GM20431 (cell line): ENCODE measurements around the gene SRSF6.
"Not testable (repeated sequence)": the region's sequence is repeated elsewhere in the genome, so short reads cannot be mapped to it uniquely, and the experiment has no call there.

Source experiments
- in situ Hi-C: fragments of 300-500 bp; cut with MseI, MboI; formaldehyde crosslinking; loops from one replicate; pipeline ENCODE4 v1.15.0; 2020; ENCODE audit warnings: low sequenced_read_pairs; ENCODE audit not compliant: unreplicated experiment

Gene SRSF6

DNA sequence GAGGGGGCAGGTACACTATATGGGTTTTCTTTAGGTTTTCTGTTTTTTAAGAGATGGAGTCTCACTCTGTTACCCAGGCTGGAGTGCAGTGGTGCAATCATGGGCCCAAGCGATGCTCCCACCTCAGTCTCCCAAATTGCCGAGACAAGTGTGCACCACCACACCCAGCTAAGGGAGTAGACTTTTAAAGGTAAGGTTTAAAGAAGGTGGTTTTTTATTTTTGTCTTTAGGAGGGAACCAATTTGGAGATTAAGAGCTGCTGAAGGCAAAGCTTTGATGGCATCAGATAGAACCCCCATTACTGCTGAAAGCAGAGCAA is 7.9 kb downstream of the SRSF6 start:
- in situ Hi-C loops: no loop called here

DNA sequence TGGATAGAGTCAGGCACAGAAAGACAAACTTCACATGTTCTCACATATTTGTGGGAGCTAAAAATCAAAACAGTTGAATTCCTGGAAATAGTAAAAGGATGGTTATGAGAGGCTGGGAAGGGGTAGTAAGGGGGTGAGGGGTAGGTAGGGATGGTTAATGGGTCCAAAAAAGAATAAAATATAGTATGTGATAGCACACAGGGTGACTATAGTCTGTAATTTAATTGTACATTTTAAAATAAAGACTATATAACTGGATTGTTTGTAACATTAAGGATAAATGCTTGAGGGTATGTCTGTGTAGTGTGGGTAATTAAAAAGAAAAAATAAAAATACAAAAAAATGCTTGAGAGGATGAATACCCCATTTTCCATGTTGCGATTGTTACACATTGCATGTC is 9.9 kb downstream of the SRSF6 start:
- in situ Hi-C loops: no loop called here

DNA sequence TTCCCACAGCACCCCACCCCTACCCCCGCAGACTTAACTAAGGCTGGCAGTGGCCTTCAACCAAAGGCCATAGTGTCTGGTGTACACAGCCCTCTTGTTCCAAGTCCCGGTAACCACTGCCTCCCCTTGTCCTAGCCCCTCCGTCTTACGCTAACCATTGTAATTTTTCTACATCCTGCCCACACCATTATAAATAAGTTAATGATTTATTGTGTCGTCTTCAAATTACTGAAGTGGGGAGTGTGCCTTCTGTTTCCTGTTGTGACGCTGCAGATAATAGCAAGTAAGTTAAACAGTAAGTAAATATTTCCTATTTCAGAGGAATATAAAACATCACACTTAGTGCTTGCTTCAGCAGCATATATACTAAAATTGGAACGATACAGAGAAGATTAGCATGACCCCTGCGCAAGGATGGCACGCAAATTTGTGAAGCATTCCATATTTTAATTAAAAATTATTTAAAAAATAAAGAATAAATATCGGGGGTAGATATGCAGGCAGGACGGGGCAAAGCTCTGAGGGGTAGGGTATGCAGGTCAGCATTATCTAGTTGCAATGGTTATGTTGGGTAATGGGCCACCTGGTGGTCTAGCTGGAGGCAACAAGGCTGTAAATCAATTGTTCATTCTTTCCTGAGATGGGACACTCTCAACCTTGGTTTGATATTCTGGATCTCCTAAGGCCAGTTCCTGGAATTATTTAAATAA is 15.1 kb downstream of the SRSF6 start:
- in situ Hi-C loops: no loop called here

DNA sequence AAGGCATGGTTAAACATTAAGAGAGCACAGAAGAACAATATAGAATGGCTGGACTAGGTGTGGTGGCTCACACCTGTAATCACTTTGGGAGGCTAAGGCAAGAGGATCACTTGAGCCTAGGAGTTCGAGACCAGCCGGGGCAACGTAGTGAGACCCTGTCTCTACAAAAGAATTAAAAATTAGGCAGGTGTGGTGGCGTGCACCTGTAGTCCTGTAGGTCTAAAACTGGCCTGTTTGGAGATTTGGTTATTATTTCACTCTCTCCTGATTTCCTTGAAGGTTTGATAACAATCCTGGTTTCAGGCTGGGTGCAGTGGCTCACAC is 15.6 kb downstream of the SRSF6 start:
- in situ Hi-C loops: no loop called here

DNA sequence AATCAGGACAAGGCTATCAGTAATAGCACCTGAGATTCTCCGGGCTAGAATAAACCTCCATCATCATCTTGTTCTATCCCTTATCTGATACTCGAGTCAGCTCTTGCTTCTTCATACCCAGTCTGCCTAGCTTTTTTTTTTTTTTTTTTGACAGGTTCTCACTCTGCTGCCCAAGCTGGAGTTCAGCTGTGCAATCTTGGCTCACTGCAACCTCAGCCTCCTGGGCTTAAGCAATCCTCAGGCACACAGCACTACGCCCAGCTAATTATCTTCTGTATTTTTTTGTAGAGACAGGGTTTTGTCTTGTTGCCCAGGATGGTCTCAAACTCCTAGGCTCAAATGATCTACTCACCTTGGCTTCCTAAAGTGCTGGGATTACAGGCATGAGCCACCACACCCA is 19.5 kb downstream of the SRSF6 start:
- in situ Hi-C loops: no loop called here

DNA sequence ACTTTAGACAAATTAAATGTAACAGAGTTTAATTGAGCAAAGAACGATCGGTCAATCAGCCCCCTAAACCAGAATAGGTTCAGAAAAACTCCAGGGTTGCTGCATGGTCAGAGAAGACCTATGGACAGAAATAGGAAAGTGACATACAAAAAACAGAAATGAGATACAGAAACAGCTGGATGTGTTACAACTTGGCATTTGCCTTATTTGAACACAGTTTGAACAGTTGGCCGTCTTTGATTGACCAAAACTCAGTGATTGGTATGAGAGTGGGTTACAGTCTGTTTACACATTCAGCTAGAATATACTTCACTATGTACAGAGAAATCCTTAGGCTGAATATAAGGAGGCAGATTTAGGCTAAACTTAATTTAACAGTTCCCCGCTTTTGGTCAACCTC is 19.9 kb downstream of the SRSF6 start:
- in situ Hi-C loops: no loop called here

DNA sequence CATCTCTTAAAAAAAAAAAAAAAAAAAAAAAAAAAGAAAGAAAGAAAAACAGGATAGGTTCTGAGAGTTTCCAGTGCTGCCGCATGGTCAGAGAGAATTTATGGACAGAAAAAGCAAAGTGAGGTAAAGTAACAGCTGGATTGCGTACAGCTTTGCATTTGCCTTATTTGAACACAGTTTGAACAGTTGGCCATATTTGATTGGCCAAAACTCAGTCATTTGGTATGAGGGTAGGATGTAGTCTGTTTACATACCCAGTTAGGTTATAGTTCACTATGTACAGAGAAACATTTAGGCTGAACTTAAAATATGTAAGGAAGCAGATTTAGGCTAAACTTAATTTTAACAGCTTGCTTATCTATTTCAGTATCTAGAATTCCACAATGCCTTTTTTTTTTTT is 32.3 kb downstream of the SRSF6 start:
- in situ Hi-C loops: no loop called here

DNA sequence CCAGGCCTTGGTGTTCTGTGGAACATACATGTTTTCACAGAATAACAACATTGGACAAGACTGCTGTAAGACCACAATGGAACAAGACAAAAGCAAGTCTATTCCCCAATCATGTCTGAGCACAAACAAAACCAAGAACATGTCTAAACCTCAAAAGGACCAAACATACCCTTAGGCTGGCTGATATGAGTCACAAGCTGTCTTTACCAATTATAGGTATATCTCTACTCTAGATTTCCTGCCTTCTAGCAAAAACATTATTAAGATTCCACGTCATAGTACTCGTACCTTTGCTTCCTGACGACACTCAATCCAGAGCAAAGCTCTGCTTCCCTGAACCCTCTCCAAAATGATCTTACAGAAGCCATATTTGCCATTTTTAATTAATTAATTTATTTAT is 34.4 kb downstream of the SRSF6 start:
- in situ Hi-C loops: no loop called here

DNA sequence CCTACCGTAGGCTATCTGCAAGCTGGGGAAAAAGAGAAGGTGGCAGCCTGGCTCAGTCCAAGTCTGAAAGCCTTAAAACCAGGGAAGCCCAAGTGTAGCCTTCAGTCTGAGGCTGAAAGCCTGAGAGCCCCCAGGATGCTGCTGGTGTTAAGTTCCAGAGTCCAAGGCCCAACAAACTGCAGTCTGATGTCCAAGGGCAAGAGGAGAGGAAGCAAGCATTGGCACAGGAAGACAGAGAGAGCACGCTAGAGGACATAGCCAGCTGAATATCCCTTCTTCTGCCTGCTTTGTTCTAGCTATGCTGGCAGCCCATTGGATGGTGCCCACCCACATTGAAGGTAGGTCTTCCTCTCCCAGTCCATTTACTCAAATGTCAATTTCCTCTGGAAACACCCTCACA is 37.7 kb downstream of the SRSF6 start:
- in situ Hi-C loops: no loop called here

DNA sequence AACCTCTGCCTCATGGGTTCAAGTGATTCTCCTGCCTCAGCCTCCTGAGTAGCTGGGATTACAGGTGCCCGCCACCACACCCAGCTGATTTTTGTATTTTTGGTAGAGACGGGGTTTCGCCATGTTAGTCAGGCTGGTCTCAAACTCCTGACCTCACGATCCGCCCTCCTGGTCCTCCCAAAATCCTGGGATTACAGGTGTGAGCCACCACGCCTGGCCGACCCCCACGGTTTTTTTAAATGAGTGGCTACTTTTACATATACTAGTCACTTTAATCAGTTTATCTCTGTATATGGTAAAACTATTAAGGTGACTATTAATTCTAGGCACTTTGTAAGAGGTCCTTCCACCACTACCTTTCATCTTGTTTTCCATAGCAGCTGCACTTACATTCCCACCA is 44.3 kb downstream of the SRSF6 start:
- in situ Hi-C loops: not testable (repeated sequence)

DNA sequence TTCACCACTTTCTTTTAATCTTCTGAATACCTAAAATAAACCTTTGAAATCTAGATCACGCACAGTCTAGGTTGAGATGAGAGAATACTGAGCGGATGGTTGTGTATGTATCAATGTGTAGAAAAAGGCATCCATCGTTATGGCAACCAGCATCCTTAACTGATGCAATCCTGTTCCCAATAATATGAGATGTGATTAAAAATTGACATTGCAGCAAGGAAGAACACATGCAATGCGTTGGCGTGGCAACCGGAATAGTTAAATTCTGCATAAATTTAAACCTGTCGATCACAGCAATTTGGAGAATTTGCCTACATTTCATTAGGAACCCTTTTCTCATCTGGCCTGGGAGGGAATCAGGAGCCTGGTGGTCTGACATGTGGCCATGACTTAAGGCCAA is 48.5 kb downstream of the SRSF6 start:
- in situ Hi-C loops: no loop called here

DNA sequence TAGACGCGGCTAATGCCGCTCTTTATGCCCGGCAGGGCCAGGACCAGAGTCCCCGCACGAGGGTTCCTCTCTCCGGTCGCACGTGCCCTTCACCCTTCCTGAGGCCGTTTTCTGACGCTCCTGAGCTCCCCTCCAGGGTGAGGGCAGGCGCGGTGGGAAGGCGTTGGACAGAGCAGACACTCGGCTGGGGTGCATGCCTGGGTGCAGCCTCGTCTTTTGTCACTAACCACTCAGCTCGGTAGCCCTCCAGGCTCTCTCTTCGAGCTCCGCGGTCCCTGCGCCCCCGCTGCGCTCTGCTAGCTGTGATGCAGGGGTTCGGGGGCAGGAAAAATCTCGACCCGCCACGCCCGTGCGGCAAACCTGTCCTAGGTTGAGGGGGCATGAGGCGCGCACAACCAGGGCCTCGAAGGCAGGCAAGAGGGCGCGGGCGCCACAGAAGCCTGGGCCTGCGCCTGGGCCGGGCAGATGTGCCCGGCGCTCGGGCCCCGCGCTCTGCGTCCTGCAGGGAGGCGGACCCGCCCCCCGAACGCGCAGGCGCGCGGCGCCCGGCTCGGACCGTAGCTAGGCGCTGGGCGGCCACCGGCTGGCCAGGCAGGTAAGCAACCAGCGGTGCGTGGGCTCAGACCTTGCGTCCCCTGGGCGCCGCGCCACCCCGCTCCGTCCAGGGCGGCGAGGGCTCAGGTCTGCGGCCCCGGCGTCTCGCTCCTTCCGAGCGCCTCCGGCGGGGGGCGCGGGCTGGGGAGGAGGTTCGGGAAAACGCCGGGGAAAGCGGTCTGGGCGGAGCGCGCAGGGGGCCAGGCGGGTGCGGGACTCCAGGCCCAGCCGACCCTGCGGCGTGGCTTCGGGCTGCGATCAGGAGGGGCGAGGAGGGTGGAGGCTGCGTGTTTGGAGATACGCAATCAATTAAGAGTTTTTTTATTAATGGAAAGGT is 49.7 kb downstream of the SRSF6 start, which contains the start of gene L3MBTL1:
Gene L3MBTL1 (plus strand): TSS at position 548 of the 931 bp plus-strand sequence. CDS start 5,807 bp downstream, outside the sequence.
- in situ Hi-C loops: no loop called here

DNA sequence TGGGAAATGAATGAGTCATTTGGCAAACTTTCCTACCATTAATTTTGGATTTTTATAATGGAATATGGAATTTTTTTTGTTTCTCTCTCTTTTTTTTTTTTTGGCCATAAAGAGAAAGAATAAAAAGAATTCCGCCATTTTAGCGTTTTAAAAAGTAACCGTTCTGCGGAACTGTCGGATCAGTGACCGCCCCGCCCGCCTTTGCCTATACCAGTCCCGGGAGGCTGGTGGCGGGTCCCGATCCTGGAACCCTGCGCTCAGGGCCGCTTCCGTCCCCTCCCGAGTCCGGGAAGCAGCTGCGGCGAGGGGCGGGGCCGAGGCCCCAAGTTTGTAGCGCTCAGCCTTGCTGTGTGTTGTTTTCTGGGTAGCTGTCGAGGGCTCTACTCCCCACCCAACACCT is 50.4 kb downstream of the SRSF6 start:
- in situ Hi-C loops: no loop called here

DNA sequence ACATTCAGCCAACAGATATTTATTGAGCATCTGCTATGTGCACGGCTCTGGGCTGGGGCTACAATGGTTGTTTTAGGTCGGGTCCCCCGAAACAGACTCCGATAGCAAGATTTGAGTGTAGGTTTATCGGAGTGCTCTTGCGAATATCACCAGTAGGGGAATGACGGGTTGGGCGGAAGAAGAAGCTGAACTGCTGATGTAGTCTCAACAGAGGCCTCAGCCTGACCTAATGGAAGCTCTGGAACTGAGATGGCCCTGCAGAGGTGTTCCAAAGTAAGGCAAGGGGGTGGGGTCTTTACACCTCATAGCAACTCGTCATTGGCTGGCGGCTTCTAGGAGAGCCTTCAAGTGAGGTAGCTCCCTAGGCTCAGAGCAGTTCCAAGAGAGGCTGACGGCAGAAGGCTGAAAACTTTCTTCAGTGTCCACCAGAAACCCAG is 50.9 kb downstream of the SRSF6 start:
- in situ Hi-C loops: no loop called here

DNA sequence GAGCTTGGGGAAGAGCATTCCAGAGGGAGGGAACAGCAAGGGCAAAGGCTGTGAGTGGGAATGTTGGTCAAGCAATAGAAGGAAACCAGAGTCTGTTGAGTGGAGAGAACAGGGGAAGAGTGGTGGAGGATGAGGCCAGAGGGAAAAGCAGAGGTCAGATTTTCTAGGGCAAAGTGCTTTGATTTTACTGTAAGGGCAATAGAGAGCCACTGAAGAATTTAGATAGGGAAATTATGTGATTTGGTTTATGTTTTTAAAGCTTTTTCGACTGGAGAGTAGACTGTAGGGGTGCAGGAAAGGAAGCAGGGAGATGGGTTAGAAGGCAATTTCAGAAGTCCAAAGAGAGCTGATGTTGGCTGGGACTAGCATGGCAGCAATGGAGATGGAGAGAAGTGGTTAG is 54.2 kb downstream of the SRSF6 start:
- in situ Hi-C loops: no loop called here

DNA sequence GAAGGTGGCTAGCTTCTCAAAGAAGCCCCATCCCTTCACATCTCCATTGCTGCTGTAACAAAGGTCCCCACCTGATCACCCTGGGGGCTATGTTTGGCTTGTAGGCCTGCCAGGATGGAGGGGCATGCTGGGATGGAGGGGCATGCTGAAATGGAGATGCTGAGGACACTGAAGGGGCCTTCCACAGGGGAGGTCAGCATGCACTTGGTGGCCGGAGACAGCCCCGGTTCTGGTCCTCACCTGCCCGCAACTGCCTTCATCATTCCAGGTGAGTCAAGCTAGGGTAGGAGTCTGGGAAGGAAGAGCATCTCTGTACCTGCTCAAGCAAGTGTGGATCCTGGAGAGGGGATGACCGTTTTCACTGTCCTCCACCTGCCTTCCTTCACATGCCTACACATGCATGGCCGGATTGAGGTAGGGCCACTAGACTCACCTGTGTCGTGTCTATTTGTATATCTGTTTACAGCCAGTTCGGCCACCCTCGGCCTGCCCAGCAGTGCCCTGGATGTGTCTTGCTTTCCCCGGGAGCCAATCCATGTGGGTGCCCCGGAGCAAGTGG is 55.8 kb downstream of the SRSF6 start:
- in situ Hi-C loops: no loop called here
